PC-9 (cell line): ENCODE results near the gene TEX38. TPM values are rescaled to one million over a fixed set of nuclear protein-coding genes. Genes with fewer than 3 reads are reported as not detected.

Source experiments
- BruUV-seq: library from RNA; stranded (reverse); fragments of 400-500 nt; replicated peaks from 2 replicates; lab custom pipeline; 2021; lab: Mats Ljungman, UMichigan
- CTCF ChIA-PET: fragments of 300-600 bp; sonication (Branson Sonifier 250); formaldehyde crosslinking; loops from one replicate; lab custom pipeline; 2022; ENCODE audit warnings: antibody characterized with exemption; lab: Charles Lee
- POLR2A ChIA-PET: fragments of 300-600 bp; sonication (Branson Sonifier 250); formaldehyde crosslinking; loops from one replicate; lab custom pipeline; 2022; ENCODE audit warnings: antibody characterized with exemption; ENCODE audit not compliant: unreplicated experiment; lab: Charles Lee
- DNase-seq, 2 experiments: peaks; one replicate each; pipeline versions ENCODE4 v3.0.0 to v3.0.0-alpha.2; 2015 to 2022; ENCODE audit warnings: mixed read lengths in 1 of 2
- H2AFZ ChIP-seq: fragments of 200-600 bp; sonication (generic); 2 replicates; pipeline ENCODE4 v1.8.1; 2017; ENCODE audit warnings: antibody characterized with exemption
- H3F3A ChIP-seq: fragments of 200-600 bp; sonication (generic); 2 replicates; pipeline ENCODE4 v1.8.1; 2017; ENCODE audit warnings: antibody characterized with exemption, mild to moderate bottlenecking, low read depth; ENCODE audit not compliant: insufficient read depth
- H3K27ac ChIP-seq: fragments of 200-600 bp; sonication (generic); 2 replicates; pipeline ENCODE4 v1.6.1; 2016; ENCODE audit warnings: mixed run types
- H3K27me3 ChIP-seq: fragments of 200-600 bp; sonication (generic); 2 replicates; pipeline ENCODE4 v1.6.1; 2016; ENCODE audit warnings: low read depth, mixed run types; ENCODE audit not compliant: insufficient read depth
- H3K36me3 ChIP-seq: fragments of 200-600 bp; sonication (generic); 2 replicates; pipeline ENCODE4 v1.6.1; 2016; ENCODE audit warnings: low read depth, mixed run types
- H3K4me1 ChIP-seq: fragments of 200-600 bp; sonication (generic); replicated peaks from 2 replicates; pipeline ENCODE4 v1.6.1; 2016; ENCODE audit warnings: mixed run types; ENCODE audit not compliant: insufficient read depth
- H3K4me2 ChIP-seq: fragments of 200-600 bp; sonication (generic); 2 replicates; pipeline ENCODE4 v1.6.1; 2017; ENCODE audit warnings: mixed run types
- H3K4me3 ChIP-seq: fragments of 200-600 bp; sonication (generic); 2 replicates; pipeline ENCODE4 v1.6.1; 2016; ENCODE audit warnings: mixed run types
- H3K79me2 ChIP-seq: fragments of 200-600 bp; sonication (generic); 2 replicates; pipeline ENCODE4 v1.6.1; 2017; ENCODE audit warnings: low read depth, mixed run types
- H3K9me2 ChIP-seq: fragments of 200-600 bp; sonication (generic); 2 replicates; pipeline ENCODE4 v1.8.1; 2017; ENCODE audit warnings: mild to moderate bottlenecking; ENCODE audit not compliant: insufficient read depth
- H3K9me3 ChIP-seq: fragments of 200-600 bp; sonication (generic); 2 replicates; pipeline ENCODE4 v1.8.1; 2016; ENCODE audit warnings: low read depth; ENCODE audit not compliant: insufficient read depth
- H4K20me1 ChIP-seq: fragments of 200-600 bp; sonication (generic); 2 replicates; pipeline ENCODE4 v1.8.1; 2017; ENCODE audit not compliant: insufficient read depth
- EZH2 ChIP-seq: fragments of 200-600 bp; sonication (generic); IDR thresholded peaks from 2 replicates; pipeline ENCODE4 v1.8.0; 2017; ENCODE audit warnings: antibody characterized with exemption, low read depth
- intact Hi-C: fragments of 100-400 bp; cut with micrococcal nuclease; formaldehyde crosslinking; loops from one replicate; pipeline ENCODE4 v1.10.0; 2022; ENCODE audit not compliant: unreplicated experiment
- total RNA-seq: library from RNA; stranded (reverse); gene quantifications from 2 replicates; pipeline ENCODE4 v1.2.3, GENCODE V29; 2021
- TF ChIP-seq, protein P1 (sequence below): fragments of 200-600 bp; sonication (generic); conservative IDR thresholded peaks from 2 replicates; pipeline ENCODE4 v1.6.1; 2017; ENCODE audit warnings: mixed run types, antibody characterized with exemption, mild to moderate bottlenecking, moderate library complexity

TEX38 gene
- total RNA-seq, 1 experiment from 2014 or later: not detected

DNA sequence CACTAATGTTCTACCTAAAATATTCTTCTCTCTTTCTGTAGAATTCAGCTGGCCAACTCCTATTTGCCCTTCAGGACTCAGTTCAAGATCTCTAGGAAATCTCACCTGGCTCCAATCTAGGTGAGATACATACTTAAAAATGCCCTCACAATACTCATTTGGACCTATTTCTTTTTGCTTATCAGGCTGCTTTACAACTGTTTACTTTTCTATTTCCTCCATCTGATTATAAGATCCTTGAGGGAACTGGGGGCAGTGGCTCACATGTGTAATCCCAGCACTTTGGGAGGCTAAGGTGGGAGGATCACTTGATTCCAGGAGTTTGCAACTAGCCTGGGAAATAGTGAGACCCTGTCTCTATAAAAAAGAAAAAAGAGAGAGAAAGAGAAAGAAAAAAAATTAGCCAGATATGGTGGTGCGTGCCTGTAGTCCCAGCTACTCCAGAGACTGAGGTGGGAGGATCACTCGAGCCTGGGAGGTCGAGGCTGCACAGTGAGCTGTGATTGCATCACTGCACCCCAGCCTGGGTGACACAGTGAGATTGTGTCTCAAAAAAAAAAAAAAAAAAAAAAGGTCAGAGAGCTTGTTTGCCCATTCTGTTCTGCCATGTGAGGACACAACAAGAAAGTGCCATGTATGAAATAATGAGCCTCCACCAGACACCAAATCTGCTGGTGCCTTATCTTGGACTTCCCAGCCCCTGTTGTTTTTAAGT is 32.4 kb downstream of the TEX38 start:
- DNase-seq: no peak
- no peak overlapping the region for H3K4me2 ChIP-seq
- no peaks in the 10 kb centered on the region for H3K4me1 ChIP-seq
- POLR2A ChIA-PET: interaction anchor here (0.6 kb wide), 1 partner anchor 550 kb away, joined by 4 read pairs; no protein-coding TSS in a partner anchor
- intact Hi-C loops: loop anchor here (10.0 kb wide), 1 partner anchor 591 kb away; no protein-coding TSS in a partner anchor
- BruUV-seq: no TSS peak
- no peak overlapping the region for H2AFZ ChIP-seq
- H3K27me3 ChIP-seq: no peaks in the 10 kb centered on the region
- no peak for TF ChIP-seq EZH2
- TF ChIP-seq, protein P1, sequence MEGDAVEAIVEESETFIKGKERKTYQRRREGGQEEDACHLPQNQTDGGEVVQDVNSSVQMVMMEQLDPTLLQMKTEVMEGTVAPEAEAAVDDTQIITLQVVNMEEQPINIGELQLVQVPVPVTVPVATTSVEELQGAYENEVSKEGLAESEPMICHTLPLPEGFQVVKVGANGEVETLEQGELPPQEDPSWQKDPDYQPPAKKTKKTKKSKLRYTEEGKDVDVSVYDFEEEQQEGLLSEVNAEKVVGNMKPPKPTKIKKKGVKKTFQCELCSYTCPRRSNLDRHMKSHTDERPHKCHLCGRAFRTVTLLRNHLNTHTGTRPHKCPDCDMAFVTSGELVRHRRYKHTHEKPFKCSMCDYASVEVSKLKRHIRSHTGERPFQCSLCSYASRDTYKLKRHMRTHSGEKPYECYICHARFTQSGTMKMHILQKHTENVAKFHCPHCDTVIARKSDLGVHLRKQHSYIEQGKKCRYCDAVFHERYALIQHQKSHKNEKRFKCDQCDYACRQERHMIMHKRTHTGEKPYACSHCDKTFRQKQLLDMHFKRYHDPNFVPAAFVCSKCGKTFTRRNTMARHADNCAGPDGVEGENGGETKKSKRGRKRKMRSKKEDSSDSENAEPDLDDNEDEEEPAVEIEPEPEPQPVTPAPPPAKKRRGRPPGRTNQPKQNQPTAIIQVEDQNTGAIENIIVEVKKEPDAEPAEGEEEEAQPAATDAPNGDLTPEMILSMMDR: no peak
- no peak overlapping the region for H3K4me3 ChIP-seq
- CTCF ChIA-PET: interaction anchor here (0.6 to 0.7 kb wide), 3 partner anchors 54 to 172 kb away, joined by 3 to 10 read pairs (median 9); partner anchors contain the start of gene MKNK1
- H3F3A ChIP-seq: no peaks in the 10 kb centered on the region
- H3K9me3 ChIP-seq: no peaks in the 10 kb centered on the region
- peaks cover 45% of the 10 kb centered on the region for H4K20me1 ChIP-seq
- H3K9me2 ChIP-seq: no peaks in the 10 kb centered on the region
- no peak overlapping the region for H3K27ac ChIP-seq
- peaks cover 38% of the 10 kb centered on the region for H3K36me3 ChIP-seq
- H3K79me2 ChIP-seq: peaks cover 27% of the 10 kb centered on the region; the same call in 1 of the 2 replicates

DNA sequence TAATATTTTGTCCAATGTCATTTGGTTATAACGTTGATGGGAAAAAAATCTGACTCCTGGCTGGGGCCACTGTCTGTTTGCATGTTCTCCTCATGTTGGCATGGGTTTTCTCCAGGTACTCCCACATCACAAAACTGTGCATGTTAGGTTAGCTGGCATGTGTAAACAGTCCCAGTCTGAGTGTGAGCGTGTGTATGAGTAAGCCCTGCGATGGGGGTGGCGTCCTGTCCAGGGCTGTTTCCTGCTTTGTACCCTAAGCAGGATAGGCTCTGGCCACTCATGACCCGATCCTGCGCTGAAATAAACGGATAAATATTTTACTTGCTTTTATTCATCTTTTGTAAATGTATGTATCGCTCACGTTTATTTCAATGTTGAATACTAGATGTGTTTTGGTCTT is 33.8 kb downstream of the TEX38 start:
- Histone ChIP-seq H2AFZ (no peak overlapping the region), H3K4me3 (no peak overlapping the region), H3K9me2 (no peaks in the 10 kb centered on the region), H3K4me1 (no peaks in the 10 kb centered on the region), H3K27ac (no peak overlapping the region), H3F3A (no peaks in the 10 kb centered on the region), H4K20me1 (peaks cover 40% of the 10 kb centered on the region), H3K27me3 (no peaks in the 10 kb centered on the region), H3K4me2 (no peak overlapping the region), H3K9me3 (no peaks in the 10 kb centered on the region), H3K36me3 (peaks cover 39% of the 10 kb centered on the region), H3K79me2 (peaks cover 21% of the 10 kb centered on the region; the same call in 1 of the 2 replicates)
- no peak for DNase-seq
- ChIA-PET POLR2A (no interaction called here), CTCF (no interaction called here)
- intact Hi-C loops: loop anchor here (10.0 kb wide), 1 partner anchor 589 kb away; no protein-coding TSS in a partner anchor
- no TSS peak for BruUV-seq
- no peak for TF ChIP-seq EZH2
- TF ChIP-seq, protein P1: no peak

DNA sequence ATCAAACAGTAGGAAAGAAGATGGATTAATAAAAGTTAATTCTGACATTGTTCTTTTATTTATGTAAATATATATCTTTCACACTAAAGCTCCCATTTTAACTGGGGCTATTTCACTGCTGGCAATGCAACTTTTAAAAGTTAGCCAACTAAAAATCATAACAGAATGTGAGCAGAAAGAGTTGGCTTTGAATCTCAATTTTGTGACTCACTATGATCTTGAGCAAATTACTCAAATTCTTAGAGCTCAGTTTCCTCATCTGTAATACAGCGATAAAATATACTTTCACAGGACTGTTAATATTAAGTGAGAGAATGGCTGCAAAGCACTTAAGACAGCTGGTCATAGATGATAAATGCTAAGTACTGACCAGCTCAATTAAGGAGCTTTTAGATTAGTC is 36.5 kb downstream of the TEX38 start:
- Histone ChIP-seq H4K20me1 (peaks cover 32% of the 10 kb centered on the region), H3K9me2 (no peaks in the 10 kb centered on the region), H3K9me3 (no peaks in the 10 kb centered on the region), H3K27ac (no peak overlapping the region), H3K4me1 (no peaks in the 10 kb centered on the region), H3F3A (no peaks in the 10 kb centered on the region), H3K79me2 (peaks cover 8% of the 10 kb centered on the region; the same call in 1 of the 2 replicates), H2AFZ (no peak overlapping the region), H3K27me3 (no peaks in the 10 kb centered on the region), H3K4me2 (no peak overlapping the region), H3K4me3 (no peak overlapping the region), H3K36me3 (peaks cover 38% of the 10 kb centered on the region)
- intact Hi-C loops: loop anchor here (10.0 kb wide), 1 partner anchor 587 kb away; no protein-coding TSS in a partner anchor
- POLR2A ChIA-PET: interaction anchor here (0.6 kb wide), 1 partner anchor 10 kb away, joined by 3 read pairs; no protein-coding TSS in a partner anchor
- no TSS peak for BruUV-seq
- no peak for TF ChIP-seq EZH2
- TF ChIP-seq, protein P1: no peak
- DNase-seq: no peak
- CTCF ChIA-PET: interaction anchor here (0.6 to 0.7 kb wide), 2 partner anchors 17 to 374 kb away, joined by 3 read pairs; no protein-coding TSS in a partner anchor
